Activated CD8-positive, alpha-beta memory T cell treated with anti-CD3 and anti-CD28 coated beads, Interleukin-2, amount 50 U/mL, for 48 hours (primary cell): ENCODE results near the gene BAZ2B.
"Not testable (repeated sequence)": the region's sequence is repeated elsewhere in the genome, so short reads cannot be mapped to it uniquely, and the experiment has no call there.

Experiments used
- DNase-seq: peaks from one replicate; pipeline ENCODE4 v3.0.0-alpha.2; 2020

The BAZ2B gene

DNA sequence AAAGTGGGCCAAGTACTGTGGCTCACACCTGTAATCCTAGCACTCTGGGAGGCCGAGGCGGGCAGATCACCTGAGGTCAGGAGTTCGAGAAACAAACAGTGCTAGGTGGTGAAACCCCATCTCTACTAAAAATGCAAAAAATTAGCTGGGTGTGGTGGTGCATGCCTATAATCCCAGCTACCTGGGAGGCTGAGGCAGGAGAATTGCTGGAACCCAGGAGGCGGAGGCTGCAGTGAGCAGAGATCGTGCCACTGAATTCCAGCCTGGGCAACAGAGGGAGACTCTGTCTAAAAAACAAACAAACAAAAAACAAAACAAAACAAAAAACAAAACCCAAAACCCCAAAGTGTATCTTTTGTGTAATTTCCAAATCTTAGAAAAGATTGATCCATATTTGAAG, 214.2 kb downstream of the BAZ2B start:
- not testable (repeated sequence) for DNase-seq

DNA sequence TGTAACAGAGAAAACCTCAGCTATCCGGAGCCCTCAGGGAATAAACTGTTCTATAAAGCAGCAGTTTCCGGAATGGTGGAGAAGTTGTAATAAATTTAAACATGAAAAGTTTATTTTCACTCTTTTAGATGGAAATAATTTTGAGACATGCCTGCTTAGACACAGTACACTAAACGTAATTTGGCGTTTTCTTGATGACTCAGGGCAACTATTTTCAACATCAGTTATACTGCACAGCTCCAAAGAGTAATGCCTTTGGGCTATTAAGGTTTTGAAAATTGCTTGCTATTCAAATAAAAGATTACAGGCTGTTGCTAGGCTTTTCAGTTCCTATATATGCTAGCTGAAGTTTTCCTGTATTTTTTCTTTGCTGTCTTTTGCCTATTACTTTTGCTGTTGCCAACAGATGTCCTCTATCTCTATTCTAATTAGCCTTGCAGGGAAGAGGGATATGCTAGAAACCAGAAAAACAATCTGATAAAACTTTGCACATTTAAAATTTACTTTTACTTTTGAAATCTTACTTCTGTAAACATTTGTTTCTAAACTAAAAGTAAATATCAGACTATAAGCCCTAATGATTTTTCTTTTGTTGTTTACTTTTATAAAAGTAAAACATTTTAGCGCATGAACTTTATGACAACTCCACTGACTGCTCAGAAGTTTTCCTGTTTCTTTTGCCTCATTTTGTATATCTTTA, 216.5 kb downstream of the BAZ2B start:
- no peak for DNase-seq

DNA sequence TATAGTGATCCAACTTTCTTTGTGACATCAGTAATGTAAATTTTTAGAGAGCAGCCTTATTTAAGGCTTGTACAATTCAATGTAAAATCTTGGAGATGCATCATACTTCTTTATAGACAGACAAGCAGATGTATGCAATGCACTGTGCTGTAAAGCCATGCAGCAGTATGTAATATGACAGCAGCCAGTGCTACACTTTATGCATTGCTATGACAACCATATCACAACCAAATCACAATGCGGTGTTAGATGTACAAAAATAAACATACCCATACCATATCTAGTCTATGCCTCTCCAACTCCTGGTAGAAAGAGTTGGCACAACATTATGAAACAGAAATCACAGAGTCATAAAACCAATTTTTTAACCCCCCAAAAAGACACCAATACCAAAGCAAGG, 219.5 kb downstream of the BAZ2B start:
- DNase-seq = no peak

DNA sequence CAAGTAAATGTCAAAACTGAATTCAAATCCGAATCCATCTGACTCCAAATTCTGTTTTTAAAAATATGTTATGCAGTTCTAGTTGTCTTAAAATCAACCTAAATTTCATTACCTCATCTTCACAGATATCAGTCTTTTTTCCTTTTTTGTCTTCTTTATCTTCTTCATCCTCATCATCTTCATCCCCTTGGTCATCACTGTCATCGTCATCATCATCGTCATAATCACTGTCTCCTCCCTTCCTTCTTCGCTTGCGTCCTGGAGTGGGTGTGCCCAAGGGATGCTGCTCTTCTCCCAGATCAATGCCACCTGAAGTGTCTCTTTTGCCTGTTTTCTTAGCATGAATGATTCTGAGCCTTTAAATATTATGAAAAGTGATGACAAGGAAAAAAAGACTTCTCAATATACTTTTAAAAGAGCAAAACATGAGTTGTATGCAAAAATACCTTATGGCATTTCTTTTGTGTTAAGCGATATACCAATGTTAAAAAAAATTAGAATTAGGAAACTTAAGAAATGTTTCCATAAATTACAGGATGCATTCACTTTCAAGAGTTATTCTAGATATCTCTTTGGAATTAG, 233.8 kb downstream of the BAZ2B start:
- no peak for DNase-seq

DNA sequence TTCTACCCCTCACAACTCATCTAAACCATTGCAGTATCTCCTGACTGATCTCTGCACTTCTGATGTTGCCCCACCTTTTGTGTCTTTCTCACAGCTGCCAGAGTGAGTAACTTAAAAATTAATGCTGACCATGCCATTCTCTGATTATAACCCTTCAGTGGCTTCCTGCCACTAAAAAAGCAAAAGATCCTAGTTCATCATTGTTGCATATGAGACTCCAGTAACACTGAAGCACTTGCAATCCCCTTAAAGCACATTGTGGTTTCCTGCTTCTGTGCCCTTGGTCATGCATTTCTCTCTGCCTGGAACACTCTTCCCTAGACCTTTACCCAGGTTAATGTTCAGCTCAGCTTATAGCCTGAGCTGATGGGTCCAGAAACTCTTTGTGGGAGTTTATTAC, 234.8 kb downstream of the BAZ2B start:
- DNase-seq = no peak

DNA sequence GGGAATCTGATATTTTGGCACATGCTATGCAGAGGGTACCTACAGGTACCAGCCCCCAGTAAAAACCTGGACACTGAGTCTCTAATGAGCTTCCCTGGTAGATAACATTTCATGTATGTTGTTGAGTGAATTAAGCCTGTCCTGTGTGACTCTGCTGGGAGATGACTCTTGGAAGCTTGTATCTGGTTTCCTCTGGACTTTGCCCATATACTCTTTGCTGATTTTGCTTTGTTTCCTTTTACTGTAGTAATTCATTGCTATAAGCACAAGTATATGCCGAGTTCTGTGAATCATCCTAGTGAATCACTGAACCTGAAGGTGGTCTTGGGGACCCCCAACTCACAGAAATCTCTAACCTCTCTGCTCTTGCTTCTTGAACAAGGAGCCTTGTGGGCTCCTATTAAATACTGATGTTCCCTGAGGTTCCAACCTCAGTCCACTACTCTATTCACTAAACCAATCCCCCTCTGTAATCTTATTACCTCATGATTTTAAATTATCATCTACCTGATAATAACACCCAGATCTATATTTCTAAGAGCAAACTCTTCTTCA, 235.6 kb downstream of the BAZ2B start:
- DNase-seq = no peak

DNA sequence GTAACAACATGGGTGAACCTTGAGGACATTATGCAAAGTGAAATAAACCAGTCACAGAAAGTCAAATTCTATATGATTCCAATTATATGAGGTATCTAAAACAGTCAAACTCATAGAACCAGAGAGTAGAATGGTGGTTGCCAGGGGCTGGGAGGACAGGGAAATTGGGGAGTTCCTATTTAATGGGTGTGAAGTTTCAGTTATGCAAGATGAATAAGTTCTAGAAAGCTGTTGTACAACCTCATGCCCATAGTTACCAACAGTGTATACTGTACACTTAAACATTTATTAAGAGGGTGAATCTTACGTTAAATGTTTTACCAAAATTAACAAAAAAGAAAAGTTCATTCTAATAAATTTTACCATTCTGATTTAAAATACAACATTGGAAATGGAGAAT, 237.2 kb downstream of the BAZ2B start:
- DNase-seq = no peak

DNA sequence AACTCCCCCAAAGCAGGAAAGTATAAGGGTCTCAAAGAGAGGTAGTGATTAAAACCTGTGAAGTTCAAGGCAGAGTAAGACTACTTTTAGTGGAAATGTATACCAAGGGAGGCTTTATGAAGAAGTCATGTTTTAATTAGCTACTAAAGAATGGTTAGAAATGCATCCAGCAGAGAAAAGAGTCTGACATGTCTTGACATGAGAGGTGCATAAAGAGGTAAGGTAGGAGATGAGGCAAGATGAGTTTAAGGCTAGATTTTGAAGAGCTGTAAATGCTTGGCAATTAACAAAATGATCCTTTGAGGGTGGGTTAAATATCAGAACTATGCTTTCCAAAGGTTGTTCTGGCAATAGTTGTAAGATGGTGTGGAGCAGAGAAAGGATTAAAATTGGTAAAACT, 241.1 kb downstream of the BAZ2B start:
- no peak for DNase-seq

DNA sequence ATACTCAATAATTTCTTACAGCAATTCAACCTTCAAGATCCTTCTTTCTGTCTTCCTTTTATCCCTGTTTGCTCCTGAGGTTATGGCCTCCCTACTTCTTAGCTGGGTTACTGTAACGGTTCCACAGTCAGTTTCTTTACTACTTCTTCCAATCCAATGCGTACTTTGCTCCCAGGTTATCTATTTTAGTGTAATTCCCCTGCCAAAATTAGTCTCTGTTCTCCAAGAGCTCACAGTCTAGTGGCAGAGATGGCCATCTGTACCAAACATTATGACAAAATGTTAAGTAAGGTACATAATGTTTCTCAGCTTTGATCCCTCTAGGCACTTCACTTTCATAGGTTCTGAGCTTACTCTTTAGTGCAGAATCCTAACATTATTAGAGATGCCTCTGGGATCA, 244.8 kb downstream of the BAZ2B start:
- no peak for DNase-seq

DNA sequence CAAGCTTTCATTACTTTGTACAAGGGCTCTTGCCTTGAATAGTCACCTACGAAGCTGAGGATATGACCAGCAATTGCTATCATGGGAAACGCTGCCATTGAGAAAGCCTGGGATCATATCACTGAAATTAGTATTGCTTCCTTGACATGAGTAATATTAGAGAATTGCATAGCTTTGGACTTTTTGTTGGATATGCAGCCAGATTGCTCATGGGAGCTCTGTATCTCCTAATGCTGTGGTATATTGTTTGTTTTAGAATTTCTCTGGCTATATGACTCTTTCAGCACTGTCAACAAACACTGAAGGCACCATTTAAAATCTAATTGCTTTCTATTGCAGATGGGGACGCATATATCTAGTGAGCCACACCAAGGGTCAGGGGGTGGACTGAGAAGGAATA, 249.8 kb downstream of the BAZ2B start:
- DNase-seq = no peak

DNA sequence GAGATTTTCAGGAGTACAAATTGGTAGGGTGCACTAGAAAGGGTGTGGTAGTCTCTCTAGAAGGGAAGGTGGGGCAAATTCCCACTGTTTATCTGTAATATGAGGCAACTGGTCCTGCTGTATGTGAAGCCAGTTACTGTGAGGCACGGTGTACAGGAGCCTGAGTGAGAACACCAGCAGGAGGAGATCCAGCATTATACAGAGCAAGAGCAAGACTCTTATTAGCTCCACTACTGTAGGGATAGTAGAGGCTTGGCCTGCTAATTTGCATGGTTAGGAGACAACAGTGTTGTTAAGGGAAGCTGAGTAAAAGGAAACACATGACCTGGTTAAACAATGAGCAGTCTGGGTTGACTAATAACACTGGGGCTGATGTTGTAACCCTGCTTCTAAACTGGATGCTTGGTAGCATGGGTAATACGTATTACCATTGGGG, 253.5 kb downstream of the BAZ2B start:
- DNase-seq = no peak

DNA sequence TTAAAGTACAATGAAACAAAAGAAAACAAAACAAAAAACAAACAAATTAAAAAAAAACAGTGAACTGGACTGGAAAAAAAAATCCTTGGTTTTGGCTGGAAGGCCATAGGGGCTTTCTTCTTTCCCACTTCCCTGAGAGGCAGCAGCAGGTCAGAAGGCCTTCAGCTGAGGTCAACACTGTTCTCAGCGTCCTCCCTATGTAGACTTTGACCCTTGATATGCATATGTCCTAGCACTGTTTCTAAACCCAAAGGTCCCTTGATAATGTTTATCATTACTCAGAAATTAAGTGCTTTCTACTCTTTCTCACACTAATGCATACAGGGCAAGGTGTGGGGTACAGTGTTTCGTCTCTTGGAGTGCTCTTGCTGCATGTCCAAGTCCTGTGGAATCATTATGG, 254.3 kb downstream of the BAZ2B start:
- no peak for DNase-seq

DNA sequence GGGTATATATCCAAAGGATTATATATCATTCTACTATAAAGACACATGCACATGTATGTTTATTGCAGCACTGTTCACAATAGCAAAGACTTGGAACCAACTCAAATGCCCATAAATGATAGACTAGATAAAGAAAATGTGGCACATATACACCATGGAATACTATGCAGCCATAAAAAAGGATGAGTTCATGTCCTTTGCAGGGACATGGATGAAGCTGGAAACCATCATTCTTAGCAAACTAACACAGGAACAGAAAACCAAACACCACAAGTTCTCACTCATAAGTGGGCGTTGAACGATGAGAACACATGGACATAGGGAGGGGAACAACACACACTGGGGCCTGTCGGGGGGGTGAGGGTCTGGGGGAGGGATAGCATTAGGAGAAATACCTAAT, 254.7 kb downstream of the BAZ2B start:
- not testable (repeated sequence) for DNase-seq

DNA sequence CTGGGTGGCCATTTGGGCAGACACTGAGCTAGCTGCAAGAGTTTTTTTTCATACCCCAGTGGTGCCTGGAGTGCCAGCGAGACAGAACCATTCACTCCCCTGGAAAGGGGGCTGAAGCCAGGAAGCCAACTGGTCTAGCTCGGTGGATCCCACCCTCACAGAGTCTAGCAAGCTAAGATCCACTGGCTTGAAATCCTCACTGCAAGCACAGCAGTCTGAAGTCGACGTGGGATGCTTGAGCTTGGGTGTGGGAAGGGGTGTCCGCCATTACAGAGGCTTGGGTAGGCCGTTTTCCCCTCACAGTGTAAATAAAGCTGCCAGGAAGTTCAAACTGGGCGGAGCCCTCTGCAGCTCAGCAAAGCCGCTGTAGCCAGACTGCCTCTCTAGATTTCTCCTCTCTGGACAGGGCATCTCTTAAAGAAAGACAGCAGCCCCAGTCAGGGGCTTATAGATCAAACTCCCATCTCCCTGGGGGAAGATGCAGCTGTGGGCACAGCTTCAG, 260.2 kb downstream of the BAZ2B start:
- no peak for DNase-seq

DNA sequence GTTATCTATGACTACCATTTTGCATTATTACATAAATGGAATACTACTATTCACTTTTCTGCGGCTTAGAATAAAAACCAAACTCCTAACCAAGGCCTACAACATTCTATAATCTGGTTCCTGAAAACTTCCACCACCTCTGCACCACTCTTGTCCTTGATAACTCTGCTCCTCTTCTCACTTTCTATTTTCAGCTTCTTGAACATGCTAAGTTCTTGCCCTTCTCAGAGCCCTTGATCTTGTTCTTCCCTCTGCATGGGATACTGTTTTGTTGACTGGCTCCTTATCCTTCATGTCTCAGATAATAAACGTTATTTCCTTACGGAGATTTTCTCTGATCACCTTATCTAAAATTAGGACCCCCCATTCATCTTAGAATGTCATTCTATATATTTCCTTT, 264.4 kb downstream of the BAZ2B start:
- DNase-seq = no peak

DNA sequence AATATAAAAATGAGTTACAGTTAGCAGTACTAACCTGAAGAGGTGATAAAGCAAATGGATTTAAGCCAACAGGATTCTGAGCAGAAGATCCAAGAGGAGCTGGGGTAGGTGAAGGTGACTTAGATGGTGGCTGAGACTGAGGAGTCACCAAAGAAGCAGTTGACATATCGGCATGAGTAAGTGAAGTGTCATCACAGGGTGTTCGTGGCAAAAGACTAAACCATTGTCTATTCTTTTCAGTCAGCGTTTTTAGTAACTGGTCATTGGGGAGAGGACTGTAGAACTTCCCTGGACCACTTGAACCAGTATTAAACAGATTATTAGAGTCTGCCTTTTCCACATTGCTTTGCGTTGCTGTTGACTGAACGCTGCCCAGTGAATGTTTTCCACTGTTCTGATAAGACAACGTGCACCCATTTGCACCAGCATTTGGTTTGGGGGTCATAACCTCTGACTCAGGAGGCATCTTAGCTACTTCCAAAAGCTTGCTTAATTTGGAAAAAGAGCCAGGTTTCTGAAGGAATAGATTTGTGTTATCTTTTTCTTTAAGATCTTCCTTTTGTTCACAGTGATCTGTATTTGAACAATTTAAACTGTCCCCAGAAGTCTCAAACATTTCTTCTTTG, 266.6 kb downstream of the BAZ2B start:
- no peak for DNase-seq

DNA sequence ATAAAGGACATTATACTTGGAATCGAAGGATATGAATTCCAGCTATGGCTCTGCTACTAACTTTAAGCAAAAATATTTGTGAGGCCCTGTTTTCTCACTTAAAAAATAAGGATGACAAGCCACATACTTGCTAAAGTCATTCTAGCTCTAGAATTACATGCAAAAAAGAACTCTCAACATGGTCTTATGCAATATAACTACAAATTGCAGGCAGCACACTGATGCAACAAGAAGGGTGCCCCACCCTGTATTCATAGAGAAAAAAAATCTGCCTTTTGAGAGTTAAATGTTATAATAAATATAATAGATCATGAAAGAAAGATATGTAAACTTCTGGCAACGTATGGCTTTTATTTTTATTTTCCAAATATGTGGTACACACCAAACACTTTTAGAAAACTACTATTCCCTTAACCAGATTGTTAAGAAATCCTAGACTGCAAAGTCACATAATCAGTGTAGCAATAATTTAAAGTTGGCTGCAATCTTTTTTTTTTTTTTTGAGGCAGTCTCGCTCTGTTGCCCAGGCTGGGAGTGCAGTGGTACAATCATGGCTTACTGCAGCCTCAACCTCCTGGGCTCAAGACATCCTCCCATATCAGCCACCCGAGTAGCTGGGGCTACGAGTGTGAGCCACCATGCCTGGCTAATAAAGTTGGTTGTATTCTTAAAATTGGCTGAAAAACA, 289.6 kb downstream of the BAZ2B start:
- no peak for DNase-seq

DNA sequence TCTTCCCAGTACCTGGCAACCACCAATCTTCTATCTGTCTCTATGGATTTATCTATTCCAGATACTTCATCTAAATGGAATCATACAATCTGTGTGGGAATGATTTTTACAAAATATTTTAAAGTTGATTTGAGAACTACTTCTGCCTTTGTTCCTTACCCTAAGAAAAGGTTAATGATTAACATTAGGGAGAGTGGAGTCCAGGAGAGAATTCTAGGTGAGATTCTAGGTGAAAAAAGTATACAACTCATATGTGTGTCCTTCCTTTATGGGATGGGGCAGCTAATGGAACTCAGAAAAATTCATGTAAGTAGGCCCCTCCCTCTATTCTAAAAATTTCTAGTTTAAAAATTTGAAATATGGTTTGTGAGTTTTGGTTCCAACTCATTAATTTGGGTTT, 293.9 kb downstream of the BAZ2B start:
- DNase-seq = no peak

DNA sequence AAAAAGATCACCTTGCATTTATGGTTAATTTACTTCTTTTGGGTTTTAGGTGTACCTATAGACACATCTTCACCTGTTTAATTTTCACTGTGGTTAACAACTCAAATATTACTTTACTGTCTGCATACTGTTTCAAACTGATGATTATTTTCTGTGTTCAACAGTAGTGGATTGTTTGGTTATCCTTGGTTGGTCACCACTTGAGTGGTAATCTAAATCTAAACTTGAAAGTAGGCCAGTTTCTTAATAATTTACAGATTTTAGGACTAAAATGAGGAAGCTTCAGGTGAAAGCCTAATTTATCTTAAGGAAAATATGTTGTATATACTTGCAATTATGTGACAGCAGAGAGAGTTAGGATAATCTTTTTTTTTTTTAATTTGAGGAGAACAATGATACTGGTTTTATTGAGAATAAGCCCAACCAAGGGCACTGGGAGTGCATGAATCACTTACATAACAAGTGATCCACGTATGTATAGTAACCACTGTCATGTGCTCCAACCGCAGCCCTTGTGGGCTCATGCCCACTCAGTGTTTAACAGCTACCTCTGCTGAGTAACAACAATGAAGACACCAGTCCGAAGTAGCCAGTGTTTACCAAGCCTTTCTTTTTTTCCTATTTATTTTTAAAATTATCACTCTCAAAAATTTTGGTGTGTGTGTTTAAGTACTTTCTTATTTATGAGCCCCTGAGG, 298.8 kb downstream of the BAZ2B start:
- no peak for DNase-seq

DNA sequence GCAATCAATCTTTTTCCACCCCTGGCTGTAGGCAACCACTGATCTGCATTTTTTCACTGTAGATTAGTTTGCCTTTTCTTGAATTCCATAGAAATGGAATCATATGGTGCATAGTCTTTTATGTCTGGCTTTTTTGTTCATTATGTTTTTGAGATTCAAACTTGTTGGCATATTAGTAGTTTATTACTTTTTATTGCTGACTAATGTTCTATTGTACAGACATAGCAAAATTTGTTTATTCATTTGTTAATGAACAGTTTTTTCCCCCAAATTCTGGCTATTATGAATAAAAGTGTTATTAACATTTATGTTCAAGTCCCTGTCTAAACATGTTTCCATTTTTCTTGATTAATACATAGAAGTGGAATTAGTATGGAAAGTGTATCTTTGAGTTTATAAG, 308.4 kb downstream of the BAZ2B start:
- DNase-seq = no peak

DNA sequence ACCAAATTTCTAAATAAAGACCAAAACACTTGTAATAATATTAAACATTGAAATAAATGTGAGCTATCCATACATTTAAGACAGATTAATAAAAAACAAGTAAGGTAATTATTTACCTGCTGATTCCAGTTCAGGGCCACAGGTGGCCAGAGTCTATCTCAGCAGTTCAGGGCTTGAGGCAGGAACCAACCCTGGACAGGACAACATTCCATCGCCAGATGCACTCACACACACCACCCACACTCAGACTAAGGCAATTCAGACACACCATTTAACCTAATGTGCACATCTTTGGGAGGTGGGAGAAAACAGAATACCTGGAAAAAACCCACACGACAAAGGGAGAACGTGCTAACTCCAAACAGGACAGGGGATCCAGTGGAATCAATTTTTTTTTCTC, 315.8 kb downstream of the BAZ2B start:
- no peak for DNase-seq

DNA sequence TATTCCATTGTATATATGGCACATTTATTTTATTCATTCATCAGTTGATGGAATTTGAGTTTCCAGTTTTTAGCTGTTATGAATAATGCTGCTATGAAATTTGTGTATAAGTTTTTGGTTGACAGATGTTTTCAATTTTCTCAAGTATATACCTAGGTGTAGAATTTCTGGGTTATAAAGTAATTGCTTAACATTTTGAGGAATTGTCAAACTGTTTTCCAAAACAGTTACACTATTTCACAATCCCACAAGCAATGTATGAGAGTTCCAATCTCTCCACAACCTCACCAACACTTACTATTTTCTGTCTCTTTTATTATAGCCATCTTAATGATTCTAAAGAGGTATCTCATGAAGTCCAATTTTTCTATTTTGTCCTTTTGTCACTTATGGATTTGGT, 317.4 kb downstream of the BAZ2B start:
- no peak for DNase-seq
